Activated CD8-positive, alpha-beta T cell treated with anti-CD3 and anti-CD28 coated beads, Interleukin-2, amount 10 ng/mL, durations not matched to agents 7 days and 5 days (primary cell): Measurements from ENCODE around the gene PIBF1. TPM values are rescaled to one million over a fixed set of nuclear protein-coding genes. Genes with fewer than 3 reads are reported as not detected.

ENCODE experiments used
- total RNA-seq, 2 experiments: library from RNA; stranded (reverse); gene quantifications; one replicate each; pipeline ENCODE4 v1.2.3, GENCODE V29; 2021

Gene PIBF1
- total RNA-seq, 2 experiments from 2014 or later, result 29.6 to 34.0 TPM

Other genes with a start within 250 kb of the PIBF1 start
- 10 to 100 TPM; 20.6 to 25.5 TPM for gene MZT1, start 54.5 kb upstream of the PIBF1 start, total RNA-seq
- 10 to 100 TPM; 31.0 TPM for gene BORA, start 54.2 kb upstream of the PIBF1 start, total RNA-seq
- 10 to 100 TPM; 31.5 to 35.2 TPM for gene DIS3, start 233 bp upstream of the PIBF1 start, total RNA-seq